ENCODE measurements around the gene TMED5. TPM values are rescaled to one million over a fixed set of nuclear protein-coding genes. Genes with fewer than 3 reads are reported as not detected.

Gene TMED5
- total RNA-seq, 1 experiment from 2014 or later: 80.5 TPM

GRCh38 chr1:93129507-93130099 is 50.6 kb downstream of the TMED5 start:
- H3K36me3 Mint-ChIP-seq (ENCODE audit: insufficient read depth, unreplicated experiment): peaks cover 5% of the 10 kb centered on the region
- H3K4me1 Mint-ChIP-seq (ENCODE audit: insufficient read depth, unreplicated experiment): no peaks in the 10 kb centered on the region
- TF ChIP-seq CTCF (IDR thresholded peaks at IDR 0.05; ENCODE audit: unreplicated experiment): no peak
- no peaks in the 10 kb centered on the region for H3K27me3 Mint-ChIP-seq (ENCODE audit: insufficient read depth, unreplicated experiment)
- no TSS peak for BruUV-seq (replicated peaks)
- ChIA-PET POLR2A (no interaction called here), CTCF (interaction anchor here (0.7 kb wide), 1 partner anchor 40 kb away, joined by 3 read pairs; no protein-coding TSS in a partner anchor)
- H3K27ac Mint-ChIP-seq (ENCODE audit: low read depth, unreplicated experiment): no peak overlapping the region
- no peak for DNase-seq (ENCODE audit: unreplicated experiment)
- no peaks in the 10 kb centered on the region for H3K9me3 Mint-ChIP-seq (ENCODE audit: unreplicated experiment)
- H3K4me3 Mint-ChIP-seq (ENCODE audit: unreplicated experiment): no peak overlapping the region
- intact Hi-C loops (cut with micrococcal nuclease): no loop called here

- DNase-seq (ENCODE audit: unreplicated experiment): no peak
- no peaks in the 10 kb centered on the region for H3K9me3 Mint-ChIP-seq (ENCODE audit: unreplicated experiment)
- peaks cover 20% of the 10 kb centered on the region for H3K36me3 Mint-ChIP-seq (ENCODE audit: insufficient read depth, unreplicated experiment)
- CTCF ChIA-PET: interaction anchor here (0.6 to 0.7 kb wide), 2 partner anchors 356 to 1388 kb away, joined by 3 read pairs; no protein-coding TSS in a partner anchor
- H3K4me3 Mint-ChIP-seq (ENCODE audit: unreplicated experiment): no peak overlapping the region
- POLR2A ChIA-PET: no interaction called here
- no peak for TF ChIP-seq CTCF (IDR thresholded peaks at IDR 0.05; ENCODE audit: unreplicated experiment)
- no peaks in the 10 kb centered on the region for H3K4me1 Mint-ChIP-seq (ENCODE audit: insufficient read depth, unreplicated experiment)
- H3K27me3 Mint-ChIP-seq (ENCODE audit: insufficient read depth, unreplicated experiment): no peaks in the 10 kb centered on the region
- H3K27ac Mint-ChIP-seq (ENCODE audit: low read depth, unreplicated experiment): no peak overlapping the region
- BruUV-seq (replicated peaks): no TSS peak
- intact Hi-C loops (cut with micrococcal nuclease): no loop called here
Observed at GRCh38 chr1:93124556-93125355, 55.5 kb downstream of the TMED5 start.

- intact Hi-C loops (cut with micrococcal nuclease): no loop called here
- Mint-ChIP-seq H3K36me3 (ENCODE audit: insufficient read depth, unreplicated experiment) (peaks cover 26% of the 10 kb centered on the region), H3K4me3 (ENCODE audit: unreplicated experiment) (no peak overlapping the region), H3K27me3 (ENCODE audit: insufficient read depth, unreplicated experiment) (no peaks in the 10 kb centered on the region), H3K27ac (ENCODE audit: low read depth, unreplicated experiment) (no peak overlapping the region), H3K9me3 (ENCODE audit: unreplicated experiment) (no peaks in the 10 kb centered on the region), H3K4me1 (ENCODE audit: insufficient read depth, unreplicated experiment) (no peaks in the 10 kb centered on the region)
- POLR2A ChIA-PET: interaction anchor here (1.8 kb wide), 1 partner anchor 45 kb away, joined by 8 read pairs; the partner anchor contains the start of gene MTF2
- CTCF ChIA-PET: no interaction called here
- TF ChIP-seq CTCF (IDR thresholded peaks at IDR 0.05; ENCODE audit: unreplicated experiment): no peak
- no peak for DNase-seq (ENCODE audit: unreplicated experiment)
- no TSS peak for BruUV-seq (replicated peaks)
Observed at GRCh38 chr1:93123201-93123783, 56.9 kb downstream of the TMED5 start.

- TF ChIP-seq CTCF (IDR thresholded peaks at IDR 0.05; ENCODE audit: unreplicated experiment): no peak
- Mint-ChIP-seq H3K27ac (ENCODE audit: low read depth, unreplicated experiment) (no peak overlapping the region), H3K27me3 (ENCODE audit: insufficient read depth, unreplicated experiment) (no peaks in the 10 kb centered on the region), H3K9me3 (ENCODE audit: unreplicated experiment) (no peaks in the 10 kb centered on the region), H3K4me1 (ENCODE audit: insufficient read depth, unreplicated experiment) (no peaks in the 10 kb centered on the region), H3K36me3 (ENCODE audit: insufficient read depth, unreplicated experiment) (peaks cover 42% of the 10 kb centered on the region), H3K4me3 (ENCODE audit: unreplicated experiment) (no peak overlapping the region)
- intact Hi-C loops (cut with micrococcal nuclease): no loop called here
- no peak for DNase-seq (ENCODE audit: unreplicated experiment)
- BruUV-seq (replicated peaks): no TSS peak
- POLR2A ChIA-PET: interaction anchor here (0.6 to 0.9 kb wide), 2 partner anchors 39 to 42 kb away, joined by 3 read pairs; partner anchors contain the start of gene MTF2
- CTCF ChIA-PET: no interaction called here
Observed at GRCh38 chr1:93120614-93121013, 59.6 kb downstream of the TMED5 start.

Measured in MCF 10A (cell line).